Upper lobe of left lung (tissue), 6 donors: ENCODE measurements around the gene MAMDC2. TPM values are rescaled to one million over a fixed set of nuclear protein-coding genes. Genes with fewer than 3 reads are reported as not detected.

Experiments
- ATAC-seq, 2 donors: fragments of 200-7000 bp; cut with Tn5 transposase; one replicate each; pipeline ENCODE4 v1.9.1; 2022; ENCODE audit warnings: mild to moderate bottlenecking in 2 of 2, moderate library complexity in 2 of 2; ENCODE audit not compliant: low FRiP score in 2 of 2
- DNase-seq, 2 donors: peaks; one replicate each; pipeline ENCODE4 v3.0.0-alpha.2; 2019 to 2020
- H3K27ac ChIP-seq, 4 donors: fragments of 200-600 bp; sonication (generic); one replicate each; pipeline ENCODE4 v1.5.1; 2016 to 2019
- H3K27me3 ChIP-seq, 4 donors: fragments of 200-600 bp; sonication (generic); one replicate each; pipeline ENCODE4 v1.5.1; 2017 to 2019
- H3K36me3 ChIP-seq, 4 donors: fragments of 200-600 bp; sonication (generic); one replicate each; pipeline ENCODE4 v1.5.1; 2016 to 2019
- H3K4me1 ChIP-seq, 4 donors: fragments of 200-600 bp; sonication (generic); one replicate each; pipeline ENCODE4 v1.5.1; 2018 to 2019
- H3K4me3 ChIP-seq, 4 donors: fragments of 200-600 bp; sonication (generic); one replicate each; pipeline ENCODE4 v1.5.1; 2017 to 2019; ENCODE audit warnings: mild to moderate bottlenecking in 2 of 4, moderate library complexity in 1 of 4
- H3K9me3 ChIP-seq, 4 donors: fragments of 200-600 bp; sonication (generic); one replicate each; pipeline ENCODE4 v1.5.1; 2018 to 2019
- CTCF ChIP-seq, 6 experiments: fragments of 450-650 bp in 4 of 6; fragments of 200-600 bp in 2 of 6; sonication (generic) in 2 of 6; IDR thresholded peaks; one replicate each; pipeline ENCODE4 v1.5.1; 2016 to 2019; ENCODE audit warnings: antibody characterized with exemption in 6 of 6
- EP300 ChIP-seq, 4 donors: sonication (generic); formaldehyde crosslinking; IDR thresholded peaks; one replicate each; pipeline ENCODE4 v1.5.1; 2017; ENCODE audit warnings: antibody characterized with exemption in 4 of 4, control low read depth in 2 of 4
- POLR2A ChIP-seq, 4 donors: fragments of 450-650 bp; IDR thresholded peaks; one replicate each; pipeline ENCODE4 v1.5.1; 2016 to 2017; ENCODE audit warnings: antibody characterized with exemption in 4 of 4, mild to moderate bottlenecking in 2 of 4
- POLR2AphosphoS5 ChIP-seq, 2 donors: sonication (generic); formaldehyde crosslinking; IDR thresholded peaks; one replicate each; pipeline ENCODE4 v1.5.1; 2017; ENCODE audit warnings: antibody characterized with exemption in 2 of 2
- WGBS, 2 donors: methylation state at CpG; one replicate each; pipeline ENCODE4 v1.1.5; 2017 to 2018; 5-methylcytosine and 5-hydroxymethylcytosine counted together
- total RNA-seq, 6 donors: library from RNA; depleted of rRNA in 4 of 6; stranded (reverse); fragments of >200 nt in 4 of 6; gene quantifications; one replicate each; pipeline versions ENCODE4 v1.1.0 to v1.2.1, GENCODE V29; 2016 to 2021
- donor health status: DM: no; HTN: no; CAD: no; lungs with moderate emphysema.
- donor health status: DM: no; HTN: yes; CAD: no; lungs with severe emphysema.

Gene MAMDC2
- total RNA-seq, 6 donors from 2014 or later = 26.5 to 50.1 (median 46.5) TPM

GRCh38 chr9:70085241-70085640, 41.6 kb downstream of the MAMDC2 start:
- H3K4me3 ChIP-seq = no peak overlapping the region
- no peaks in the 10 kb centered on the region for H3K9me3 ChIP-seq
- H3K4me1 ChIP-seq = peaks cover 10 to 12% (median 11%) of the 10 kb centered on the region in 4 donors
- TF ChIP-seq POLR2AphosphoS5 (IDR thresholded peaks at IDR 0.05) = no peak
- TF ChIP-seq POLR2A (IDR thresholded peaks at IDR 0.05) = no peak
- no peak for TF ChIP-seq CTCF (IDR thresholded peaks at IDR 0.05)
- no peak for TF ChIP-seq EP300 (IDR thresholded peaks at IDR 0.05)
- DNase-seq (no peak), ATAC-seq (no peak)
- 67 to 69% methylated on average over 4 of the region's 4 CpGs for WGBS, 2 donors
- no peaks in the 10 kb centered on the region for H3K27me3 ChIP-seq
- H3K36me3 ChIP-seq = no peaks in the 10 kb centered on the region
- H3K27ac ChIP-seq = no peak overlapping the region

GRCh38 chr9:70091103-70091502, 47.5 kb downstream of the MAMDC2 start:
- Histone ChIP-seq H3K27ac (no peak overlapping the region), H3K36me3 (no peaks in the 10 kb centered on the region), H3K9me3 (no peaks in the 10 kb centered on the region), H3K4me1 (no peaks in the 10 kb centered on the region), H3K27me3 (no peaks in the 10 kb centered on the region), H3K4me3 (no peak overlapping the region)
- TF ChIP-seq POLR2A (IDR thresholded peaks at IDR 0.05) (no peak), EP300 (IDR thresholded peaks at IDR 0.05) (no peak), CTCF (IDR thresholded peaks at IDR 0.05) (no peak), POLR2AphosphoS5 (IDR thresholded peaks at IDR 0.05) (no peak)
- DNase-seq = no peak
- peak in 1 of 2 donors; percentile 25 for ATAC-seq
- WGBS, 2 donors = 78 to 89% methylated on average over 2 of the region's 2 CpGs

- peak in 1 of 2 donors; percentile 69 for ATAC-seq
- DNase-seq = no peak
These were observed 47.9 kb downstream of the MAMDC2 start for GRCh38 chr9:70091572-70091971.

GRCh38 chr9:70092190-70092589, 48.5 kb downstream of the MAMDC2 start:
- WGBS, 2 donors = 89 to 91% methylated on average over 2 of the region's 2 CpGs
- TF ChIP-seq POLR2AphosphoS5 (IDR thresholded peaks at IDR 0.05) (no peak), CTCF (IDR thresholded peaks at IDR 0.05) (no peak), POLR2A (IDR thresholded peaks at IDR 0.05) (no peak), EP300 (IDR thresholded peaks at IDR 0.05) (no peak)

More at GRCh38 chr9:70091572-70091971, 47.9 kb downstream of the MAMDC2 start:
- no peak overlapping the region for H3K27ac ChIP-seq
- no peak for TF ChIP-seq CTCF (IDR thresholded peaks at IDR 0.05)
- no peak for TF ChIP-seq POLR2A (IDR thresholded peaks at IDR 0.05)
- no peak for TF ChIP-seq POLR2AphosphoS5 (IDR thresholded peaks at IDR 0.05)
- TF ChIP-seq EP300 (IDR thresholded peaks at IDR 0.05) = no peak
- 79 to 80% methylated on average over 5 of the region's 5 CpGs for WGBS, 2 donors
- no peaks in the 10 kb centered on the region for H3K4me1 ChIP-seq
- no peaks in the 10 kb centered on the region for H3K9me3 ChIP-seq
- no peaks in the 10 kb centered on the region for H3K36me3 ChIP-seq
- H3K4me3 ChIP-seq = no peak overlapping the region
- no peaks in the 10 kb centered on the region for H3K27me3 ChIP-seq

GRCh38 chr9:70093095-70093494, 49.4 kb downstream of the MAMDC2 start:
- H3K4me3 ChIP-seq = no peak overlapping the region
- no peak overlapping the region for H3K27ac ChIP-seq
- no peak for DNase-seq
- H3K36me3 ChIP-seq = no peaks in the 10 kb centered on the region
- peaks cover 0 to 3% (median 0%) of the 10 kb centered on the region in 4 donors for H3K4me1 ChIP-seq
- TF ChIP-seq POLR2AphosphoS5 (IDR thresholded peaks at IDR 0.05) (no peak), POLR2A (IDR thresholded peaks at IDR 0.05) (no peak), EP300 (IDR thresholded peaks at IDR 0.05) (no peak), CTCF (IDR thresholded peaks at IDR 0.05) (no peak)
- H3K9me3 ChIP-seq = no peaks in the 10 kb centered on the region
- H3K27me3 ChIP-seq = no peaks in the 10 kb centered on the region
- ATAC-seq = no peak

More at GRCh38 chr9:70092190-70092589, 48.5 kb downstream of the MAMDC2 start:
- Histone ChIP-seq H3K36me3 (no peaks in the 10 kb centered on the region), H3K9me3 (no peaks in the 10 kb centered on the region), H3K4me3 (no peak overlapping the region), H3K27ac (no peak overlapping the region), H3K27me3 (no peaks in the 10 kb centered on the region), H3K4me1 (no peaks in the 10 kb centered on the region)
- ATAC-seq (peak in 1 of 2 donors; percentile 46), DNase-seq (no peak)
